ENCODE data around the gene TBC1D2. TPM values are rescaled to one million over a fixed set of nuclear protein-coding genes. Genes with fewer than 3 reads are reported as not detected.
A peak's percentile ranks its signal among the peaks of the same experiment; 100 is the strongest.

TBC1D2 gene
- total and polyA plus RNA-seq, 2 of the 13 experiments (the other 11 are each of a cell fraction or from before 2014, with no cell fraction given) = 2.0 to 2.8 TPM

- TF ChIP-seq ZNF776 (CRISPR knock-in tag; IDR thresholded peaks at IDR 0.05) = no peak
- no peak for TF ChIP-seq ZC3H13 (CRISPR knock-in tag; IDR thresholded peaks at IDR 0.05)
- no peak for TF ChIP-seq ZNF143 (CRISPR knock-in tag; IDR thresholded peaks at IDR 0.05)
- no peak for TF ChIP-seq BCL6 (CRISPR knock-in tag; IDR thresholded peaks at IDR 0.05)
- no peak for TF ChIP-seq CERS6 (CRISPR knock-in tag; IDR thresholded peaks at IDR 0.05)
- TF ChIP-seq HNF4G (IDR thresholded peaks at IDR 0.05; ENCODE audit: borderline replicate concordance, low read depth, low read length) = no peak; the same call in 1 of the 2 replicates
- TF ChIP-seq HNF4G (CRISPR knock-in tag; IDR thresholded peaks at IDR 0.05; ENCODE audit: borderline replicate concordance, low read depth) = no peak
- TF ChIP-seq ZNF274 (CRISPR knock-in tag; IDR thresholded peaks at IDR 0.05) = no peak
- no peak; the same call in 1 of the 2 replicates for TF ChIP-seq CTCF (CRISPR knock-in tag; IDR thresholded peaks at IDR 0.05)
- TF ChIP-seq ZNF230 (CRISPR knock-in tag; IDR thresholded peaks at IDR 0.05) = no peak
- no peak for TF ChIP-seq ATF5 (CRISPR knock-in tag; IDR thresholded peaks at IDR 0.05; ENCODE audit: low read depth)
- TF ChIP-seq ZFP90 (CRISPR knock-in tag; IDR thresholded peaks at IDR 0.05; ENCODE audit: borderline replicate concordance) = no peak
- no peak for TF ChIP-seq RBM22 (optimal IDR thresholded peaks at IDR 0.05; ENCODE audit: low read length)
- peak; percentile 22; the same call in 1 of the 2 replicates for TF ChIP-seq TBX2 (CRISPR knock-in tag; IDR thresholded peaks at IDR 0.05; ENCODE audit: borderline replicate concordance)
- TF ChIP-seq SP5 (CRISPR knock-in tag; IDR thresholded peaks at IDR 0.05; ENCODE audit: borderline replicate concordance, low read depth) = peak; percentile 85
- TF ChIP-seq FOXO1 (CRISPR knock-in tag; IDR thresholded peaks at IDR 0.05) = no peak
- TF ChIP-seq E2F1 (CRISPR knock-in tag; IDR thresholded peaks at IDR 0.05) = no peak
- TF ChIP-seq THAP9 (CRISPR knock-in tag; IDR thresholded peaks at IDR 0.05; ENCODE audit: borderline replicate concordance) = no peak
- TF ChIP-seq ZNF350 (CRISPR knock-in tag; IDR thresholded peaks at IDR 0.05; ENCODE audit: borderline replicate concordance, low read depth) = no peak
- no peak for TF ChIP-seq ZNF556 (CRISPR knock-in tag; IDR thresholded peaks at IDR 0.05; ENCODE audit: borderline replicate concordance)
- TF ChIP-seq POLR2AphosphoS2 (IDR thresholded peaks at IDR 0.05; ENCODE audit: low read depth, low read length) = no peak
- TF ChIP-seq ZSCAN31 (CRISPR knock-in tag; IDR thresholded peaks at IDR 0.05; ENCODE audit: low read depth) = no peak
- no peak for TF ChIP-seq PCBP1 (IDR thresholded peaks at IDR 0.05; ENCODE audit: borderline replicate concordance, low read depth, low read length)
- TF ChIP-seq SAP130 (CRISPR knock-in tag; IDR thresholded peaks at IDR 0.05; ENCODE audit: low read depth) = peak; percentile 62; the same call in 1 of the 2 replicates
These were observed 86.4 kb downstream of the TBC1D2 start (continued) for GRCh38 chr9:98168941-98169488.

Data from HepG2 (cell line).